Measurements from ENCODE around the gene FRA10AC1.
A peak's percentile ranks its signal among the peaks of the same experiment; 100 is the strongest.
"Not testable (repeated sequence)": the region's sequence is repeated elsewhere in the genome, so short reads cannot be mapped to it uniquely, and the experiment has no call there.

Gene FRA10AC1

DNA sequence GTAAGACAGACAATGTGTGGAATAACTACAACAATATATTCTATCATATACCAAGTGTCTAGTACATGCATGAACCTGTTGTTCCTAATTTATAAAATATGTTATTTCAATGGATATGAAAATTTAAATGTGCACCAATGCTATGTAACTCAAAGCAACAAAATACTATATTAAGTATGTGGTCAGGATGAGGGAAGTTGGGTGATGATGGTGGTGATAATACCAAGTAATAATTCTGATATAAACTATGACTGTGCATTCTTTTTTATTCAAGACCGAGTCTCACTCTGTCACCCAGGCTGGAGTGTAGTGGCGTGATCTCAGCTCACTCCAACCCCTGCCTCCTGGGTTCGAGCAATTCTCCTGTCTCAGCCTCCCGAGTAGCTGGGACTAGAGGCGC lies 2.1 kb upstream of the FRA10AC1 start:
- Histone ChIP-seq H3K4me2 (no peak overlapping the region), H4K20me1 (no peaks in the 10 kb centered on the region), H3K4me3 (no peak overlapping the region), H3K27me3 (no peaks in the 10 kb centered on the region), H3K27ac (no peak overlapping the region), H3K36me3 (peaks cover under 1% of the 10 kb centered on the region; the same call in 1 of the 2 replicates), H3K9ac (no peak overlapping the region), H3K4me1 (peaks cover 21% of the 10 kb centered on the region), H3K9me3 (no peaks in the 10 kb centered on the region)
- TF ChIP-seq Cebpa-rat (IDR thresholded peaks at IDR 0.05): no peak

DNA sequence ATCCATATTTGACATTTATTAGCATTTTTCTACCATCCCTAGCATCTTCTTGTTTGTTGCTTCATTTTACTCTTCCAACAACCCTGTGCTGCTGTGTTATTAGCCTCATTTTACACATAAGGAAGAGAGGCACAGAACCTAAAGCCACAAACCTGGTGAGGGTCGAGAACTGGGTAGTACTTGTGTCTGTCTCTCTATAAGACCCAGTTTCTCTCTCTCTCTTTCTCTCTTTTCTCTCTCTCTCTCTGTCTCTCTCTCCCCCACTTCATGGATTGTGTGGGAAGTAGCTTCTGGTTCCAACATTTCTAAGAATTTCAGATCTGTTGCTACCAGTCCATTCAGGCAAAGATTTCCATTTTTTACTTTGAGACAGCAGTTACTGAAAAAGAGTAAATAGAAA lies 1.4 kb upstream of the FRA10AC1 start:
- H3K27me3 ChIP-seq: no peaks in the 10 kb centered on the region
- TF ChIP-seq Cebpa-rat (IDR thresholded peaks at IDR 0.05): no peak
- H4K20me1 ChIP-seq: no peaks in the 10 kb centered on the region
- H3K9me3 ChIP-seq: no peaks in the 10 kb centered on the region
- H3K4me2 ChIP-seq: no peak overlapping the region
- no peak overlapping the region for H3K9ac ChIP-seq
- no peak overlapping the region for H3K4me3 ChIP-seq
- peaks cover 5% of the 10 kb centered on the region for H3K36me3 ChIP-seq
- H3K4me1 ChIP-seq: peaks cover 21% of the 10 kb centered on the region
- no peak overlapping the region for H3K27ac ChIP-seq

DNA sequence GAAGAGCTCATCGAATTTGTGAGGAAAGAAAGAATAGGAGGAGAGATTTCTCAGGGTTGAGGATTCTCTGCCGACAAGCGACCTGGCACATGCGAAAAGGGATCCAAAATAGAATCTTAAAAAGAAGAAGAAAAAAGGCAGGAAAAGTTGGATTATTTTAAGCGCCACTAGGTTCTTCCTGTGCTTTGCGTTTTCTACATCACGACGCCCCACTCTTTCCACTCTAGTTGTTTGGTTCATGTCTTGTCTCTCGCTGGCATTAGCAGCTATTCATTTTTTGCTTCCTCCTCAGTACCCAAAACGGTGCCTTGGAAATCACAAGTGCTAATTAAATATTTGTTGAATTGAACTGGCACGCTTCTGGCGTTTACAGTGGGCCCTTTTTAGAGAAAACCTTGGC lies 674 bp upstream of the FRA10AC1 start:
- peak overlapping the region; percentile 78 for H3K4me3 ChIP-seq
- peaks cover 9% of the 10 kb centered on the region for H3K36me3 ChIP-seq
- peak overlapping the region; percentile 78 for H3K27ac ChIP-seq
- no peaks in the 10 kb centered on the region for H4K20me1 ChIP-seq
- peak overlapping the region; percentile 91 for H3K4me2 ChIP-seq
- no peaks in the 10 kb centered on the region for H3K27me3 ChIP-seq
- no peak for TF ChIP-seq Cebpa-rat (IDR thresholded peaks at IDR 0.05)
- H3K4me1 ChIP-seq: peaks cover 21% of the 10 kb centered on the region
- no peaks in the 10 kb centered on the region for H3K9me3 ChIP-seq
- H3K9ac ChIP-seq: peak overlapping the region; percentile 89

DNA sequence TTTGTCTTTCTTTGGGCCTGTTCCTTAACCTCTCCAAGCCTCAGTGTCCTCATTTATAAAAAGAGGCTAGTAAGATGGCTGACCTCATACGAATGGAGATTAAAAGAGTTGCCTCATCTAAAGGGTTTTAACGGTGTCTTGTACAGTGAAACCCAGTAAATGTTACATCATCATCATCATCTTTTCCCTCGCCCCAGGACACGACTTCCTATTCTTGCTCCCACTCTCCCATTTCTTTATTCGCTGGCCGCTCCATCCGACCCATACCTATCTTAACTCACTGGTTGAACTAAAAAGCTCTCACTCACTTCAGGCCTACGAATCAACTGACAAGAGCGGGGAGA lies 554 bp downstream of the FRA10AC1 start:
- no peak for TF ChIP-seq Cebpa-rat (IDR thresholded peaks at IDR 0.05)
- no peaks in the 10 kb centered on the region for H3K9me3 ChIP-seq
- H3K4me3 ChIP-seq: peak overlapping the region; percentile 78
- H3K9ac ChIP-seq: peak overlapping the region; percentile 89
- H3K27me3 ChIP-seq: no peaks in the 10 kb centered on the region
- H3K36me3 ChIP-seq: peaks cover 16% of the 10 kb centered on the region
- H3K27ac ChIP-seq: peak overlapping the region; percentile 78
- peaks cover 21% of the 10 kb centered on the region for H3K4me1 ChIP-seq
- peak overlapping the region; percentile 91 for H3K4me2 ChIP-seq
- H4K20me1 ChIP-seq: no peaks in the 10 kb centered on the region

DNA sequence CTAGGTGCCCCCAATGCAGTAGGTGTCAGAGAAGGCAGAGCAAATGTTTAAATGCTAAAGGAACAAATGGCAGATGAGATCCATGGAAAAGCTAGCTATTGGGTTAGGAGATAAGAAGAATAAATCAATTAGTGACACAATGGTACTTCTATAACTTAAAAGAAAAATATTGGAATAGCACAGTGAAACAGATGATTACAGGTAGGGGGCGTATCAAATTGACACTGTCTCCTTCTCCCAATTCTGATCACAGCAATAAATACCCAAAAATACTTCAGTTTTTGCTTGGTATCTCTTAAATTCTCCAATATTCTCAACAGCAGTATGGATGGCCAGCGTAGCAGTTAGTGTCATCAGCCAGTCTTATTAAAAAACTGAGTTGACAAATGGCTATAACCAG lies 5.2 kb downstream of the FRA10AC1 start:
- Histone ChIP-seq H4K20me1 (no peaks in the 10 kb centered on the region), H3K4me2 (no peak overlapping the region), H3K9ac (no peak overlapping the region), H3K9me3 (no peaks in the 10 kb centered on the region), H3K36me3 (peaks cover 46% of the 10 kb centered on the region), H3K4me3 (no peak overlapping the region), H3K27me3 (no peaks in the 10 kb centered on the region), H3K27ac (no peak overlapping the region), H3K4me1 (peaks cover 9% of the 10 kb centered on the region)
- TF ChIP-seq Cebpa-rat (IDR thresholded peaks at IDR 0.05): no peak

DNA sequence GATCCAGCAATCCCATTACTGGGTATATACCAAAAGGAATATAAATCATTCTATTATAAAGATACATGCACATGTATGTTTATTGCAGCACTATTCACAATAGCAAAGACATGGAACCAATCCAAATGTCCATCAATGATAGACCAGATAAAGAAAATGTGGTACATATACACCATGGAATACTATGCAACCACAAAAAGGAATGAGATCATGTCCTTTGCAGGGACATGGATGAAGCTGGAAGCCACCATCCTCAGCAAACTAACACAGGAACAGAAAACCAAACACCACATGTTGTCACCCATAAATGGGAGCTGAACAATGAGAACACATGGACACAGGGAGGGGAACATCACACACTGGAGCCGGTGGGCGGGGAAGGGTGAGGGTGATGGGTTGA lies 5.8 kb downstream of the FRA10AC1 start:
- not testable (repeated sequence) for H3K4me1 ChIP-seq, H3K4me2 ChIP-seq, H3K27me3 ChIP-seq, H3K27ac ChIP-seq, H3K9ac ChIP-seq, H3K4me3 ChIP-seq, H3K9me3 ChIP-seq, H4K20me1 ChIP-seq
- peaks cover 51% of the 10 kb centered on the region for H3K36me3 ChIP-seq

DNA sequence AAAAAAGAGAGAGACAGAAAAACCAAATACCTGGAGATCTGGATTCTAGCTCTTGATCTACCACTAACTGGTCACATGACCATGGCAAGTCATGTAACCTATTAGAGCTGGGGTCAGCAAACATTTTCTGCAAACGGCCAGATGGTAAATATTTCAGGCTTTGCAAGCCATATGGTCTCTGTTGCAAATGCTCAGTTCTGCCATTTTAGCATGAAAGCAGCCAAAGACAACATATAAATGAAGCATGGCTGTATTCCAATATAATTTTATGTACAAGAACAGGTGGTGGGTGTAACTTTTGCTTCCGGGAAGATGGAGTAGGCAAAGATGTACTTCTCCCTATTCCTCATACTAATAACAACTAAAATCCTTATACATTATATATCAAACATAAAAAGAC lies 6.7 kb downstream of the FRA10AC1 start:
- Histone ChIP-seq H4K20me1 (no peaks in the 10 kb centered on the region), H3K27me3 (no peaks in the 10 kb centered on the region), H3K9me3 (no peaks in the 10 kb centered on the region), H3K9ac (no peak overlapping the region), H3K27ac (no peak overlapping the region), H3K4me1 (no peaks in the 10 kb centered on the region), H3K36me3 (peaks cover 56% of the 10 kb centered on the region), H3K4me3 (no peak overlapping the region), H3K4me2 (no peak overlapping the region)
- TF ChIP-seq Cebpa-rat (IDR thresholded peaks at IDR 0.05): no peak

DNA sequence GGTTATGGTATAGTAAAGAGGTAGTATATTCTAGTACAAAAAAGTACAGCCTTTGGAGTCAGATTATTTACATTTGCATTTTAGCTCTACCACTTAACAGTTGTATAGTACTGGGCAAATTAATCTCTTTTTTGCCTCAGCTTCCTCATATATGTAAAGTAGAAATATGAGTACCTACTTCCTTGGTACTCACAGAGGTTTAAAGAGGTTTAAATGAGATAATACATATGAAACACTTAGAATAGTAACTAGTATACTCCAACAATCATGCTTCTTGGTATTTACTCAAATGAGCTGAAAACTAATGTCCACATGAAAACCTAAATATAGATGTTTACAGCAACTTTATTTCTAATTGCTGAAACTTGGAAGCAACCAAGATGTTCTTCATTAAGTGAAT lies 14.7 kb downstream of the FRA10AC1 start:
- TF ChIP-seq Cebpa-rat (IDR thresholded peaks at IDR 0.05): no peak
- Histone ChIP-seq H3K4me3 (no peak overlapping the region), H3K36me3 (peaks cover 21% of the 10 kb centered on the region; the same call in 1 of the 2 replicates), H4K20me1 (no peaks in the 10 kb centered on the region), H3K9me3 (no peaks in the 10 kb centered on the region), H3K9ac (no peak overlapping the region), H3K4me2 (no peak overlapping the region), H3K27ac (no peak overlapping the region), H3K4me1 (no peaks in the 10 kb centered on the region), H3K27me3 (no peaks in the 10 kb centered on the region)

DNA sequence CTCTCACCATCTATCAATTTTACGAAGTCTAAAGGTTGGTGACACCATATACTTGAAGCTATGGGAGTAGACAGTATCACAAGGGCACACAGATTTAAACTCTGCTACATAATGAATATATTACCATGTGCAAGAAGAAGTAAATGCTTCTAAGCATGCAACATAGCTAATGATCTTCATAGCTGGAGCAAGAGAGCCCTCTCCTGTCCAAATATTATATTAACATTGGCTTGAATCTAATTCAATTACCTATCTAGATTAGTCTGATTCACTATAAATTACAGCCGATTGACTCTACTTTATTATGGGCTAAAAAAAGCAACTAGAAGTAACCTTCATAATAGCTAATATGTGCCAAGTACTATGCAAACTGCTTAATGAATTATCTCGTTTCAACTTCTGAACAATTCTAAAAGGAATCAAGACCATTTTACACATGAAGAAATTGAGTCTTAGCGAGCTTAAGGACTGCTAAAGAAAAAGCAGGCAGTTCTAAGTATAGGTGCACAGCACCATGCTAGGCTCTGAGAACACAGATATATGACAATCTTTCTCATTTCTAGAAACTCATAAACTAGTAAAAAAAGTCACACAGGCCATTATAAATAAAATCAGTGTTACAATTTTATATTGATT lies 21.9 kb downstream of the FRA10AC1 start:
- Histone ChIP-seq H3K36me3 (peaks cover 12% of the 10 kb centered on the region), H3K9ac (no peak overlapping the region), H3K4me1 (no peaks in the 10 kb centered on the region), H3K27me3 (no peaks in the 10 kb centered on the region), H3K9me3 (no peaks in the 10 kb centered on the region), H3K27ac (no peak overlapping the region), H3K4me2 (no peak overlapping the region), H3K4me3 (no peak overlapping the region), H4K20me1 (no peaks in the 10 kb centered on the region)
- no peak for TF ChIP-seq Cebpa-rat (IDR thresholded peaks at IDR 0.05)

DNA sequence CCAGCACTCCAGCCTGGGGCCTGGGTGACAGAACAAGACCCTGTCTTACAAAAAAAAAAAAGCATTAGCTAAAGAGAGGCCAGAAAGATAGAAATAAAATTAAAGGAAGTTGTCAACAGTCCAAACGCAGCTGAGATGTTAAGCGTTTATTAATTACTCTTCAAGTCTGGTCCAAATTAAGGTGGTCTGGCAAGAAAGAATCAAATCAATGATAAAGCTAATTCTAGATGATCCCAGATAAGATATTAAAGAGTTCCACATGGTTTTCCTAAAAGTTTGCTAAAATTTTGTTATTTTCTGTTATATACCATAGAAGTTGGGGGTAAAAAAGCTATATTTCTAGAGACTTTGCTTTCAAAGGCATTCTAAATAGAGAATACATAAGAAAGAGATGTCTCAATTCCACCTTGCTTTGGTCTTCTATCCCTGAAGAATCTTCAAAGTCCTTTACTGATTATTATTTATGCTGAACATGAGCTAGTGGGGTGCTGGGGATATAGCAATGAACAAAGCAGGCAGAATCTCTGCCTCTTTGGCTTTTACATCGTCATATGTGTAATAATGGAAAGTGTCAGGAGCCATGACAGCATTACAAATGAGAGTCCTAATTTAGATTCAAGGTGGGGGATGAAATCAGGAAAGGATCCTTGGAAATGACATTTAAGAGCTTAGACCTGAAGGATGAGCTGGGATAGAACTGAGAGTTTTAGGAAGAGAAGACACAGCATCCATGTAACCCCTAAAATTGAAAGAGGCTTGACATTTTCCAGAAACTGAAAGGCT lies 23.4 kb downstream of the FRA10AC1 start:
- no peaks in the 10 kb centered on the region for H3K9me3 ChIP-seq
- no peak overlapping the region for H3K9ac ChIP-seq
- H4K20me1 ChIP-seq: no peaks in the 10 kb centered on the region
- no peak for TF ChIP-seq Cebpa-rat (IDR thresholded peaks at IDR 0.05)
- no peaks in the 10 kb centered on the region for H3K4me1 ChIP-seq
- H3K36me3 ChIP-seq: peaks cover 23% of the 10 kb centered on the region
- no peaks in the 10 kb centered on the region for H3K27me3 ChIP-seq
- H3K27ac ChIP-seq: no peak overlapping the region
- H3K4me2 ChIP-seq: no peak overlapping the region
- H3K4me3 ChIP-seq: no peak overlapping the region

Data from BLaER1 (cell line).